Non-pigmented ciliary epithelial cell (primary cell): Measurements from ENCODE around the gene COL6A6.
A peak's percentile ranks its signal among the peaks of the same experiment; 100 is the strongest.

Experiments used
- DNase-seq: peaks from one replicate; pipeline ENCODE4 v3.0.0-alpha.2; 2010; ENCODE audit warnings: low read depth

COL6A6 gene, protein sequence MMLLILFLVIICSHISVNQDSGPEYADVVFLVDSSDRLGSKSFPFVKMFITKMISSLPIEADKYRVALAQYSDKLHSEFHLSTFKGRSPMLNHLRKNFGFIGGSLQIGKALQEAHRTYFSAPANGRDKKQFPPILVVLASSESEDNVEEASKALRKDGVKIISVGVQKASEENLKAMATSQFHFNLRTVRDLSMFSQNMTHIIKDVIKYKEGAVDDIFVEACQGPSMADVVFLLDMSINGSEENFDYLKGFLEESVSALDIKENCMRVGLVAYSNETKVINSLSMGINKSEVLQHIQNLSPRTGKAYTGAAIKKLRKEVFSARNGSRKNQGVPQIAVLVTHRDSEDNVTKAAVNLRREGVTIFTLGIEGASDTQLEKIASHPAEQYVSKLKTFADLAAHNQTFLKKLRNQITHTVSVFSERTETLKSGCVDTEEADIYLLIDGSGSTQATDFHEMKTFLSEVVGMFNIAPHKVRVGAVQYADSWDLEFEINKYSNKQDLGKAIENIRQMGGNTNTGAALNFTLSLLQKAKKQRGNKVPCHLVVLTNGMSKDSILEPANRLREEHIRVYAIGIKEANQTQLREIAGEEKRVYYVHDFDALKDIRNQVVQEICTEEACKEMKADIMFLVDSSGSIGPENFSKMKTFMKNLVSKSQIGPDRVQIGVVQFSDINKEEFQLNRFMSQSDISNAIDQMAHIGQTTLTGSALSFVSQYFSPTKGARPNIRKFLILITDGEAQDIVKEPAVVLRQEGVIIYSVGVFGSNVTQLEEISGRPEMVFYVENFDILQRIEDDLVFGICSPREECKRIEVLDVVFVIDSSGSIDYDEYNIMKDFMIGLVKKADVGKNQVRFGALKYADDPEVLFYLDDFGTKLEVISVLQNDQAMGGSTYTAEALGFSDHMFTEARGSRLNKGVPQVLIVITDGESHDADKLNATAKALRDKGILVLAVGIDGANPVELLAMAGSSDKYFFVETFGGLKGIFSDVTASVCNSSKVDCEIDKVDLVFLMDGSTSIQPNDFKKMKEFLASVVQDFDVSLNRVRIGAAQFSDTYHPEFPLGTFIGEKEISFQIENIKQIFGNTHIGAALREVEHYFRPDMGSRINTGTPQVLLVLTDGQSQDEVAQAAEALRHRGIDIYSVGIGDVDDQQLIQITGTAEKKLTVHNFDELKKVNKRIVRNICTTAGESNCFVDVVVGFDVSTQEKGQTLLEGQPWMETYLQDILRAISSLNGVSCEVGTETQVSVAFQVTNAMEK (N-terminal part only)

DNA sequence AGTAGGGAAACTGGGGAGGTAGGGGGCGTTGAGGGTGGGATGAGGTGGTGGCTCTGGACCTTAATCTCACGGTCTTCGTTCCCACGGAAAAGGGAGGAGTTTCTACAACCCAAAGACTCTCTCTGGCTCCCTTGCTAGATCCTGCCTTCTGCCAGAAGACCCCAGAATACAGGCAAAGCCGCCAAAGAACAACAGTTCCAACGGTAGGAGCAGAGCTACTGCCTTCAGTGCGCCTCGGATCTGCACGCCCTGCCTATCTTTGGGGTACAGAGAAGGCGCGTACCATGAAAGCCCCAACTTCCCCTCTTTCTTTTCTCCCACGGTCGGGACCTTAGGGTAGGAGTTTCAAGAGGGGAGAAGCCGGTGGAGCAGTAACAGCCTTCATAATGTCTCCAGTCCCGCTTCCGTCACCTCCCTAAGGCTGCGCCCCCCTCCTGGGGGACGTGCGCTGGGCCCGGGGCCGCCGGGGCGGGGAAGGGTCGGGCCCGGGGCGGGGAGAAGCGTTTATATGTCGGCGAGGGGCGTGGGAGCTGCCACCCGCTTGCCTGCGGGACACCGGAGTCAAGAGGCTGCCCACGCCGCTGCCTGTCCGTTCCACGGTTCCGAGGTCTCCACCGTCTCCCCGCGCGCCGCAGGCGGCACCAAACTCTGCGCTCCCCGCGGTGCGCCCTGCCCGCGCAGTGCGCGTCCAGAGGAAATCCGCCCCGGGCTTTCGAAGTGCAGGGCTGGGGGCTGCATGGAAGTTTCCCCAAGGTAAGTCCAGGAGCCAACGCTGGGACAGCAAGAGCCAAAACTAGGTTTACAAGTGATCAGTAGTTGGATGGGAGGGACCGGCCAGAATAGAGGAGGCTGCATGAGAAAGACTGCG, at the start of gene COL6A6:
Gene COL6A6, plus strand, starts transcription at position 533 of the 868 bp plus-strand sequence. CDS start 43,188 bp downstream, outside the sequence.
- DNase-seq: no peak

DNA sequence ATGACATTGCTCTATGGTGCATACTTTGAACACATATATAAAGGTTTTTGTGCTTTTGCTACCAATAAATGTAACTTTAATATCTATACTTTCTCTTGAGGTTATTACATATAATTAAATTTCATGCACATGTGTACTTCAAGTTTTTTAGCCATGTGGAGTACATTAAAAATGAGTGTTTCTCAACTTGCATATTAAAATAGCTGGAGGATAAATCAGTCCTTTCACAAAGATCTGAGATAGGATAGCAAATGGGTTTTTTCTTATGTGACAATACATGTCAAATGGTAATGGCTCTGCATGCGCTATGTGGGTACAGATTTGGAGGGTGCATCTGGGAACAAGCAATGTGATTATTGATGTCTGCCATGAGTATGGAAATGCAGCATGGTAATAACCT, 48.7 kb upstream of the COL6A6 start:
- DNase-seq: no peak

DNA sequence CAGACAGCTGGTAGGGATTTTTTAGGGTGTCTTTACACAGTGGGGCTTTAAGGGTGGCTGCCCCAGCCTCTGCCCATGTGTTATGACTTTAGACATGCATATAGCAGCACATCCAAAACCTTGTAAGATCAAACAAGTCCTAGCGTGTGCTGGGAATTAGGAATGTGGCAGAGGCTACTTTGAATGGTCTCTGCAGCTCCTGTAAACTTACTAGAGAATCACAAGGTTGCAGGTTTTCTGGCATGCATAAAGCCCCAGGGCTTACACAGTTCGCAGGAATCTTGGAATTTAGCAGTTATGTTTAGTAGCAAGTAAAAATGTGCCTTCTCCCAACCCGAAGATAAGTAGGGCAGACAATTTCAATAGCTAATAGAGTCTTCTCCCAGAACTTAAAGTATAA, 46.9 kb upstream of the COL6A6 start:
- DNase-seq: no peak

DNA sequence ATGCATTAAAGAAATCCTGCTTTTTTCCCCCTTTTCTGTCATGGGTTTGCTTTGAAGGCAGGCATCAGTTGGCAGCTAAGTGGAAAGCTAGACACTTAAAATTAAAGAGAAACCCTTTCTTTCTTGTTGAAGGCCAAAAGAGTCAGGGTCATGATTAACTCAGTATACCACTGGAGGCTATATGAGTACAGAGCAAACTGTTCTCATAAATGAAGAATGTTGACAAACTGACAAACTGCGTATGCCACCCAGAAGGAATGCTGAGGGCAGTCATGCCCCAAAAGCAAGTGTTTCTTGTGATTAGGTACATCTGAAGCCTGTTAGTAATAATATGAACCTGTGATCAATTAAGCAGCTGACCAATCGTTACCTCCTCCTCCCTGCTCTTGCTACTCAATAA, 43.6 kb upstream of the COL6A6 start:
- DNase-seq: no peak

DNA sequence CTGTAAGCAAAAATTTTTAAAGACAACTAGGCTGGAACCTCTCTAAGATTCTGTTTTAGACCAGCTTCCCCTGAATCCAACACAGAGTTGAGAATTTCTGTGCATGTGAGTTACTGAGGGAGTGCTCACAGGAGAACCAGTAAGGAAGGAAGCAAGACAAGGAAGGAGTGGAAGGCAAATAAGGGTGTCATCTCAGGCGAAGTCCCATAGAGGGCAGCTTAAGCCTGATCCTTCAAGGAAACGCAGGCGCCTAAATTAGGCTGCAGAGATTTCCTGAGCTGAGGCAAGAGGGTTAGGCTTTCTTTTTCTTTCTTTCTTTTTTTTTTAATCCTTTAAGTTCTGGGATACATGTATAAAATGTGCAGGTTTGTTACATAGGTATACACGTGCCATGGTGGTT, 36.2 kb upstream of the COL6A6 start:
- DNase-seq: peak; percentile 11

DNA sequence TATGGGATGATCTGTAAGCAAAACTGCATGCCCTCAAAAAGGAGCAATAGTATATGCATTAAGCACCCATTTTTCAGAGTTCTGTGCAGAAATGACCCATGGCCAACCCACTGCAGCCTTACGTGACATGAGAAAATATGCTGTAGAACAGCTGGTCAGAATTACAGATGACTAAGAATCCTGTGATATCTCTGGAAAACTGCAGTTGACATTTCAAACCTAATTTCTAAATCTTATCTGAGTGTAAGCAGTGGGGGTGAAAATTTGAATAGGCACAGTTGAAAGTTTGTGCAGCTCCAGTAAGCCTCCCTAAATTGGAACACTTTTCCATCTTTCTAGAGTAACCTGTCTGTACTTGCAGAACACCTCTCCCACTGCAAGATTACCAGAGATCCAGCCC, 28.7 kb upstream of the COL6A6 start:
- no peak for DNase-seq

DNA sequence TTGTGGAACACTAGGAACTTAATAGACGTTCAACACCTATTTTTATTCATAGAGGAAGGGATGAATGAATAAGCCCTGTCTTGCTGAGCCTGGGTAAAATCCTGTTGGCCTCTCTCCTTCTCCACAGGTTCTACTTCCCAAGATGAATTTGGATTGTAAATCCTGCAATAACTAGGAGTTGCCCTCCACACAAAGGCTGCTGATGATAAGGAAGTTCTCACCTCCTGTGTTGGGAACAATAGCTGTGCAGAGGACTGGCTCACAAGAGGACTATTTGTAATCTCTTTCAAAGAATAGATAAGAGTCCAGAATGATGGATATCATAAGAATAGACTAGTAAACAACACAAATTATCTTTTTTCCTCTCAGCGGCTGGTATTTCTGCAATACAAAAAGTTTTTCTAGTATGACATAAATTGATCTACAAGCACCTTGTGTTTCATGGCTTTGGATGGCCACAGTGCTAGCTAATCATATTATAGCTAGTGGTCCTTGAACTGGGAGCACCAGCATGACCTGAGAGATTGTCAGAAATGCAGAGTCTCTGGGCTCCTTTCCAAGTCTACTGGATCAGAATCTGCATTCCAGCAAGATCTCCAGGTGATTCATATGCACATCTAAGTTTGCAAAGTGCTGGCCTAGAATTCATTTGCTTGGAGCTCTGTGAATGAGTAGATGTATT, 28.1 kb upstream of the COL6A6 start:
- no peak for DNase-seq

DNA sequence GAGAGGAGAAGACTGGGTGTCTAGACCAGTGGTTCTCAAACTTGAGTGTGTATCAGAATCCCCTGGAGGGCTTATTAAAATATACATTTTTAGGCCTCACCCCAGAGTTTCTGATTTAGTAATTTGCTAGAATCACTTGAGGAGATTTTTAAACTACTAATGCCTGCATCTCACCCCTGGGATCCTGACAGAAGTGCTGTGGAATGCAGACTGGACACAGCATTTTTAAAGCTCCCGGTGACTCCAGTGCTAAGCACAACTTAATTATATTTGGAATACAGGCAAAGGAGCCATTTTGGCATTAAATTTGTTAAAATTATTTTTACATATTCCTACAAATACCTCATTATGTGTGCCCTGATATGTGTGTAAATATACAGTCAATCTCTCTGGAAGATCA, 26.7 kb upstream of the COL6A6 start:
- no peak for DNase-seq

DNA sequence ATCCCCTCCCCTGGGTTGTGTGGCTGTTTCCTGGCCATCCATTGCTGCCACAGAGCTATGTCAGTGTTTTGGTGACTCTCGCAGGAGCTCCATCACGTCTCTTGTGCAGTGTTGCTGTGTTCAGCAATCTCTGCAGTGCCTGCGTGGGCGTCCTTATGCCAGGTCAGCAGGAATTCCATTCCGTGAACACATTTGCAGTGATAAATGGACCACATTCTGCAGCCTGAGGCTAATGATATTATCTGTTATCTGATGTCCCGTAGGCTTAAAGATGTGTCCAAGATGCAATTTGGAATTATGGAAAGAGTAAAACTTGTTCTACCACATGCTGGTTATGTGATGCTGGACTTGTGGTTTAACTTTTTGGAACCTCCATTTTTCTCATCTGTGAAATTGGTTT, 25.5 kb upstream of the COL6A6 start:
- no peak for DNase-seq

DNA sequence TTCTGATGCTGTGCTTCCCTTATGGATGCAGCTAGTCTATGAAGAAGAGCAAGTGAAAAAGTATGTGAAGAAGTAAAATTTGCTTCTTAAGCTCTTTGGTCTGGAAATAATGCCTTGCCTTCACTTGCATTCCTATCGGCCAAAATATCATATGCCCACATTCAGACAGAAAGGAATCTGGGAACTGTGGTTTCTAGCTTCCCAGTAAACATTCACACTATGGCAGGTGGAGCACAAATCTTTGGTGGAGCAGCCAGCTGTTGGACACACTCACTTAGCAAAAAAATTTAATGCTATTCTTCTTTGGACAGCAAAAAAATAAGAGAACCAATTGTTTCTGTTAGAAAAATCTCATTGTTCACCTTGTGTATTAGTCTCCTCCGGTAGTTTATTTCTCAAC, 12.3 kb upstream of the COL6A6 start:
- DNase-seq: no peak

DNA sequence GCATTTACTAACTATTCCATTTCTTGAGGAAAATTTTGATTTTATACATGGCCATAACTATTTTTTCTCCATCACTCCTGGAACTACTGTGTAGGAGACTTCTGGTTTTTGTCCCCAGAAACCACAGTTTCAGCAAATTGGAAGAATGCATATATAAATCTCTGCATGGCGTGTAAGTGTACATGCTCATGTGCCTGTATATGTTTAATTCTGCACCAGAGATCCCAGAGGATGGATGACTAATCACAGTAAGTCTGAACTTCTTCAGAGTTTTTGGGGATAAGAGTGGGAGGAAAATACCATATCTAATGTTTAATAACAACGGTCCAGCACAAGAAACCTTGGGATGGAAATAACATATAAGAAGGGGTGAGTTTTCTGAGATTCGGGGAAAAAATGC, 10.9 kb upstream of the COL6A6 start:
- no peak for DNase-seq

DNA sequence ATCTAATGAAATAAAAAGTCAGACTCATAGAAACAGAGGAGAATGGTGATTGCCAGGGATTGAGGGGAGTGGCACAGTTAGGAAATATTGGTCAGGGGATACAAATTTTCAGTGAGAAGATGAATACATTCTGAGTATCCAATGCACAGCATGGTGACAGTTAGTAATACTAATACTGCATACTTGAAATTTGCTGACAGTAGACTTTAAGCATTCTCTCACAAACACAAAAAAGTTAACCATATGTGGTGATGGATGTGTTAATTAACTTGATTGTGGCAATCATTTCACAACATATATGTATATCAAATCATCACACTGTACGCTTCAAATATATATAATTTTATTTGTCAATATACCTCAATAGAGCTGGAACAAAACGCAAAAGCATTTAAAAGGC, 9.2 kb upstream of the COL6A6 start:
- no peak for DNase-seq

DNA sequence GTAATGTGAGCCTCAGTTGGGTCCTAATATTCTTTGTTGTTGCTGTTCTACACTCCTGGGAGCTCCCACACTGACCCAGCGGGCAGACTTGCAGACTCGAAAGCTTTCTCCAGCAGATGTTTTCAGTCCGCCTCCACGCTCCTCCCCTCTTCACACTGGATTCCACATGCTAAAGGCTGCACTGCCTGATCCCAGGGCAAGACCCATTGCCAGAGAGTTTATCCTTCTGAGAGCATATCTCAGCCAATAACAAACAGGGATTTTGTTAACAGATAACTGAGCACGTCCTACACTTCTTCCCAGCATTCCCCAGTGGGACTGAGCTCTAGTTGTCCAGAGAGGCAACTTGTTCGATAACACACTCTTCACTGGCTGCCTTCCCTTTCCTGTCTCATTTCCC, 8.0 kb upstream of the COL6A6 start:
- no peak for DNase-seq

DNA sequence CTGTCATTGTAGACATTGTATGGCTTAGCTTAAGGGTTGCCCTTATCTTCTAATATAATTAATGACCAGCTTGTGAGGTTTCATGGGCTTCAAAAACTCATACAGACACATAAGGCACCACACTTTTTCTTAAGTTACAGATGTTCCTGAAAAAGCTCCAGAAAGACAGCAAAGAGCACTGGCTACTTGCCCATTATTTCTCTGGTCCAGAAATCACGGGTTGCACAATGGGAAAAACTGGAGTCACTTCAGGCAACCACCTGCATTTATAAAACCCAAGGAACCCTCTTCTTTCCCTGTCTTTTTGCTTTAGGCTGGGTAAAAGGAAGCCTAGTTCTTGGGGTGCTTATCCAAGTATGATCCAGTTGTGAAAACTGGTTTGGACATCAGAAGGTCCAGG, 2.3 kb upstream of the COL6A6 start:
- no peak for DNase-seq

DNA sequence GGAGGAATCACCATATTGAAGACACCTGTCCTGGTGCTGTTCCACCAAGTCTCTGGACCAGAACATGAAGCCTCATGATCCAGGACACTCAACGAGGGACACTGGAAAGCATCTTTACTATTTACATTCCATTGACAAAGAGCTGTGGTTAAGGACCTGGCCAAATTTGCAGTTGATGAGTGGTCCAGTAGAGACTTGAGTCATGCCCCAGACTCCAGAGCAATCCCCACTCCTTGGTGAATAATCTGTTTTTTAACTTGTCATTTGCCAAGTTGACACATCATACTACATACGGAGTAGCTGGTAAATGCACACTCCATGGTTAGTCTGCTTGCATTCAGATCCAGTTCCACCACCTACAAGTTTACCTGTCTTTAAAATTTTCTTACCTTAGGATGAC, 1.2 kb upstream of the COL6A6 start:
- no peak for DNase-seq

DNA sequence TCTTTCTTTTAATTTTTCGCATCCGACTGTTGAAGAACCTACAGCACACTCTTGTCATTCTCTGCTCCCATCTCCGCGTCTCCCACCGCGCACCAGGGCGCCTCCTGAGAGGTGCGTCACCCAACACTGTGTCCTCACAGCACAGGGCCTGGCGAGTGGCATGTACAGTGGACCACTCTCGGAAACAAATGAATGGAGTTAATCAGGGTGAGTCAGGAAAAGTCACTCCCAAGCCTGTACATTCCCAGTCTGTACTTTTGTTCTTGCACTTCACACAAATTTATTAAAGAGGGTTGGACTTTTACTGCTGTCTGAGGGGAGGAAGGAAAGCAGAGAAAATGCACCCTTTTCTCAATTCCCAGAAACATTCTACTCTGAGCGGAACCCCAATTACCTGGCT, 625 bp downstream of the COL6A6 start:
- no peak for DNase-seq

DNA sequence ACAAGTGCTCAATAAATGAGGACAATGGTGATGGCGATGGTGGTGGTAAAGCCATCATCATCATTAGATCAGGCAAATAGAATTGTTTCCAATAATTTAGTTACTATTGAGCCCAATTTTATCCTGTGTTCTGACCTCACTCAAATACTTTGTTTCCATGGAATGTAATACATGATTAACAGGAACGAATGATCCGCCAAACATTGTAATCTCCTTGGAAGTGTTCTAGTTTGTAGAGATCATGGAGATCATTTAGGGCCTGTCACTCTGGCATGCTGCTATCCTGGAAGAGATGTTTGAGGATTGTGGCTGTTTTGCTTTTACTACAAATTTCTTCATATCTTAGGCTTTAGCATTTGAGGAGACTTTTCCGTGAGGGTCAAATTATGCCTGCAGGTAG, 2.8 kb downstream of the COL6A6 start:
- DNase-seq: no peak

DNA sequence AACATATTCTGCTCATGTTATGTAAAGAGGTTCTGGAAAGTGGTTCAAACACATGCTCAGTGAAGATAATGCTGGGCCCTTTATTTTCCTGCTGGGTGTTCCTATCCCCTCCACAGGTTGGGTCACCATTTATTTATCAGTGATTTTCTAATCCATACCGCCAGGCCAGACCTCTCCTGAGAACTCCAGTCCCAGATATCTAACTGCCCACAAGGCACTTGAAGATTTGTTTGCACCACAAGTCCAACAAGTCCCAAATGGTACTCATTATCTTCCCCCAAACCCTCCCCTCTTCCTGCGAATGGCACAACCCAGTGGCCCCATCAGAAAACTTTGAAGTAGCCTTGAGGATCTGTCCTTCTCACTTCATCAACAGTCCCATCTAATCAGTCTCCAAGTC, 5.4 kb downstream of the COL6A6 start:
- DNase-seq: no peak

DNA sequence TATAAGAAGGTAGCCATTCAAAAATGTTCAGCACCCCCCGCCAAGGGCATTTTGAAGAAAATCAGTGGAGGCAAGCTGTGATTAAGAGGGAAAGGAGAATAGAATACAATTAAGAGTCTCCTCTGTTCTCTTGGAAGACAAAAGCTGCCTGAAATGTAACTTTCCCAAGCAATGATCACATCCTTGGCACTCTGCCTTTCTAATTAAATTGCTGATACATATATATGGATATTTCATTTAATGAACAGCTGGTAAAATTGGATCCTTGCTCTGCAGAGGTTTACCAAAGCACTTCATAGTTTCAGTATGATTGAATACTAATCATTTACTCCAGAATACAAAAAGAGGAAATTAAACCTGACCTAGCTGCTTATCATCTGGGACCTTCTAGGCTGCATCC, 10.4 kb downstream of the COL6A6 start:
- DNase-seq: no peak

DNA sequence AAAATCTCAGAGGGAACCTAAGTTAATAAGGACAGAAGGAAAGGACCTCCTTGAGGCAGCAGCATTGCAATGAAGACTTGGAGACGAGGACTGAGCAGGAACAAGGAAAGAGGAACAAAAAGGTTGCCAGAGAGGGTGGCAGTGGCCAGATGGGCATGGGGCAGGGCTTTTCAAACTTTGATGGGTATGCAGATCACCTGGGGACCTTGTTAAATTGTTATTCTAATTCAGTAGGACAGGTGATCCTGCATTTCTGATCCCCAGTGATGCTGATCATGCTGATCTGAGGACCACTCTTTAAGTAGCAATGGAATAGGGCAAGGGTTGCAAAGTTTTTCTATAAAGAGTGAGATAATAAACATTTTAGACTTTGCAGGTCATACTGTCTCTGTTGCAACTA, 11.1 kb downstream of the COL6A6 start:
- no peak for DNase-seq
